Measurements from ENCODE around the gene MRGPRX3. TPM values are rescaled to one million over a fixed set of nuclear protein-coding genes. Genes with fewer than 3 reads are reported as not detected.
"Not testable (repeated sequence)": the region's sequence is repeated elsewhere in the genome, so short reads cannot be mapped to it uniquely, and the experiment has no call there.

MRGPRX3 gene
- total and polyA plus RNA-seq, 2 of the 13 experiments (the other 11 are each of a cell fraction or from before 2014, with no cell fraction given), result 0.53 TPM; not detected in 1

DNA sequence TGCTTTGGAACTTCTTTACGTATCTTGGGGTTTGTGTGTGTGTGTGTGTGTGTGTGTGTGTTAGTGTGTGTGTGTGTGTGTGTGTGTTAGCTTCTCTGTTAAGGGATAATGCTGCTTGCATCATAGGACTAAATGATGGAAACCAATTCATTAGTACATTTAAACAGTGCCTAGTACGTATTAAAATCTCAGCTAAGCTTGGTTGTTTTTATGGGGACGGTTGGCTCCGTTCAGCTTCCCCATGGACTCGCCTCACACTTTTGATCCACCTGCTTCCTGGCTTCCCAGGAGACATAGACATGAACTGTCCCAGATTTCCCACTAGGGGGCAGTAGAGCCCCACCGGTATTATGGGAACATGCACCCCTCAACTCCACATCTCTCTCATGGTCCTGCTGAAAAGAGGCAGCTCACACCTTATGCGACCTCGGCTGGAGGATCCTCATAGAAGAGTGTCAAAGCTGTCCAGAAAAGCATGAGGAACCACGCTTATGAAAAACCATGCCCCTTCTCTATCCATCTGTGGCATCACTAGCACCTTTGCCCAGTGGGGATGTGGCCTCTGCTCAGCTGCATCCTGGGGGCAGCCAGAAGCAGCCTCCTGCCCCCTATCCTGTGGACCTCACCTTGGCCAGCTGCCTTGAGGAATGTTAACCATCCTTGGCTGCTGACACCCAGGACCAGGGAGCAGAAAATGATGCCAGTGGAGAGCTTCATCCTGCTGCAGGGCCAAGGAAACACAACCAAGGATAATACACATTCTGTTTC, 16.8 kb upstream of the MRGPRX3 start (continued):
- TF ChIP-seq ZNF687 (CRISPR knock-in tag; IDR thresholded peaks at IDR 0.05) (peak; percentile 23; the same call in 1 of the 2 replicates), CBFB (CRISPR knock-in tag; IDR thresholded peaks at IDR 0.05) (no peak), MIXL1 (CRISPR knock-in tag; IDR thresholded peaks at IDR 0.05) (0 out of 2 replicates have a peak, but pooled peaks have one; percentile 20)

DNA sequence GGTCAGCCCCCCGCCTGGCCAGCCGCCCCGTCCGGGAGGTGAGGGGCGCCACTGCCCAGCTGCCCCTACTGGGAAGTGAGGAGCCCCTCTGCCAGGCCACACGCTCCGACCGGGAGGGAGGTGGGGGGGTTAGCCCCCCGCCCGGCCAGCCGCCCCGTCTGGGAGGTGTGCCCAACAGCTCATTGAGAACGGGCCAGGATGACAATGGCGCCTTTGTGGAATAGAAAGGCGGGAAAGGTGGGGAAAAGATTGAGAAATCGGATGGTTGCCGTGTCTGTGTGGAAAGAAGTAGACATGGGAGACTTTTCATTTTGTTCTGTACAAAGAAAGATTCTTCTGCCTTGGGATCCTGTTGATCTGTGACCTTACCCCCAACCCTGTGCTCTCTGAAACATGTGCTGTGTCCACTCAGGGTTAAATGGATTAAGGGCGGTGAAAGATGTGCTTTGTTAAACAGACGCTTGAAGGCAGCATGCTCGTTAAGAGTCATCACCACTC, 11.0 kb upstream of the MRGPRX3 start:
- Histone ChIP-seq H3K27ac (ENCODE audit: extremely low read length, insufficient read depth, low read length) (peak overlapping the region; percentile 73), H3K4me1 (ENCODE audit: insufficient read depth, low read length) (peaks cover 47% of the 10 kb centered on the region)
- BruUV-seq (replicated peaks); in situ Hi-C loops (cut with HindIII; ENCODE audit: extremely low pct_ligation_motif_present, low pct_unique_long_range_greater_than_20kb); H3K9me3 ChIP-seq (ENCODE audit: low read length); H3K4me3 ChIP-seq (replicated peaks in 1 of 3; ENCODE audit: insufficient read depth in 1 of 3, low read depth in 2 of 3, low read length in 3 of 3); H3K9ac ChIP-seq (ENCODE audit: insufficient read depth, low read depth, low read length); POLR2A ChIA-PET; FAIRE-seq; CTCF ChIA-PET (ENCODE audit: low intra/inter-chr PET ratio, low total read pairs); intact Hi-C loops (cut with micrococcal nuclease; ENCODE audit: unreplicated experiment); H3K79me2 ChIP-seq (ENCODE audit: insufficient read depth, low read length); H3K4me2 ChIP-seq (ENCODE audit: low read depth, low read length); H2AFZ ChIP-seq (ENCODE audit: low read length); H4K20me1 ChIP-seq (ENCODE audit: insufficient read depth, low read length); H3K27me3 ChIP-seq (ENCODE audit: control insufficient read depth in 1 of 2, insufficient read depth in 2 of 2, low read length in 2 of 2); H3K36me3 ChIP-seq (replicated peaks in 1 of 2; ENCODE audit: control insufficient read depth in 1 of 2, insufficient read depth in 2 of 2, low read length in 2 of 2); TF ChIP-seq SOX6 (IDR thresholded peaks at IDR 0.05): not testable (repeated sequence)
- DNase-seq (ENCODE audit: low spot score) (peak; percentile 20), ATAC-seq (peak; percentile 83)
- WGBS (ENCODE audit: low lambda C conversion rate), result 0% methylated on average over 9 of the region's 20 CpGs
- TF ChIP-seq ZNF652 (CRISPR knock-in tag; IDR thresholded peaks at IDR 0.05; ENCODE audit: borderline replicate concordance, low read depth) (peak; percentile 81), TBX3 (IDR thresholded peaks at IDR 0.05; ENCODE audit: borderline replicate concordance) (0 out of 2 replicates have a peak, but pooled peaks have one; percentile 13), ZBTB7B (CRISPR knock-in tag; IDR thresholded peaks at IDR 0.05) (peak; percentile 73), CEBPB (IDR thresholded peaks at IDR 0.05; ENCODE audit: borderline replicate concordance, low read depth, low read length) (peak; percentile 38; the same call in 1 of the 2 replicates), SOX6 (CRISPR knock-in tag; IDR thresholded peaks at IDR 0.05) (peak; percentile 73; the same call in 1 of the 2 replicates), SOX5 (CRISPR knock-in tag; IDR thresholded peaks at IDR 0.05; ENCODE audit: borderline replicate concordance) (peak; percentile 50; the same call in 1 of the 2 replicates), DMAP1 (CRISPR knock-in tag; IDR thresholded peaks at IDR 0.05) (peak; percentile 20; the same call in 1 of the 2 replicates), SKI (IDR thresholded peaks at IDR 0.05; ENCODE audit: partially characterized antibody) (peak; percentile 36), MIXL1 (CRISPR knock-in tag; IDR thresholded peaks at IDR 0.05) (peak; percentile 33; the same call in 1 of the 2 replicates), TCF7 (IDR thresholded peaks at IDR 0.05; ENCODE audit: low read depth) (peak; percentile 35), NR2F6 (IDR thresholded peaks at IDR 0.05) (peak; percentile 65; the same call in 1 of the 2 replicates), NR2F6 (CRISPR knock-in tag; IDR thresholded peaks at IDR 0.05) (peak; percentile 42; the same call in 1 of the 2 replicates), GATAD2A (CRISPR knock-in tag; IDR thresholded peaks at IDR 0.05) (peak; percentile 42)
- TF ChIP-seq, protein P1, sequence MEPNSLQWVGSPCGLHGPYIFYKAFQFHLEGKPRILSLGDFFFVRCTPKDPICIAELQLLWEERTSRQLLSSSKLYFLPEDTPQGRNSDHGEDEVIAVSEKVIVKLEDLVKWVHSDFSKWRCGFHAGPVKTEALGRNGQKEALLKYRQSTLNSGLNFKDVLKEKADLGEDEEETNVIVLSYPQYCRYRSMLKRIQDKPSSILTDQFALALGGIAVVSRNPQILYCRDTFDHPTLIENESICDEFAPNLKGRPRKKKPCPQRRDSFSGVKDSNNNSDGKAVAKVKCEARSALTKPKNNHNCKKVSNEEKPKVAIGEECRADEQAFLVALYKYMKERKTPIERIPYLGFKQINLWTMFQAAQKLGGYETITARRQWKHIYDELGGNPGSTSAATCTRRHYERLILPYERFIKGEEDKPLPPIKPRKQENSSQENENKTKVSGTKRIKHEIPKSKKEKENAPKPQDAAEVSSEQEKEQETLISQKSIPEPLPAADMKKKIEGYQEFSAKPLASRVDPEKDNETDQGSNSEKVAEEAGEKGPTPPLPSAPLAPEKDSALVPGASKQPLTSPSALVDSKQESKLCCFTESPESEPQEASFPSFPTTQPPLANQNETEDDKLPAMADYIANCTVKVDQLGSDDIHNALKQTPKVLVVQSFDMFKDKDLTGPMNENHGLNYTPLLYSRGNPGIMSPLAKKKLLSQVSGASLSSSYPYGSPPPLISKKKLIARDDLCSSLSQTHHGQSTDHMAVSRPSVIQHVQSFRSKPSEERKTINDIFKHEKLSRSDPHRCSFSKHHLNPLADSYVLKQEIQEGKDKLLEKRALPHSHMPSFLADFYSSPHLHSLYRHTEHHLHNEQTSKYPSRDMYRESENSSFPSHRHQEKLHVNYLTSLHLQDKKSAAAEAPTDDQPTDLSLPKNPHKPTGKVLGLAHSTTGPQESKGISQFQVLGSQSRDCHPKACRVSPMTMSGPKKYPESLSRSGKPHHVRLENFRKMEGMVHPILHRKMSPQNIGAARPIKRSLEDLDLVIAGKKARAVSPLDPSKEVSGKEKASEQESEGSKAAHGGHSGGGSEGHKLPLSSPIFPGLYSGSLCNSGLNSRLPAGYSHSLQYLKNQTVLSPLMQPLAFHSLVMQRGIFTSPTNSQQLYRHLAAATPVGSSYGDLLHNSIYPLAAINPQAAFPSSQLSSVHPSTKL (CRISPR knock-in tag; IDR thresholded peaks at IDR 0.05), result peak; percentile 60

All from HepG2 (cell line).